NCI-H345 treated with DMSO at 0.1 percent for 48 hours (cell line): ENCODE results near the gene IRS2.

ENCODE experiments used
- DNase-seq: peaks from one replicate; lab custom pipeline; 2025; ENCODE audit not compliant: unreplicated experiment; lab: John Stamatoyannopoulos, UW

IRS2 gene

GRCh38 chr13:109782066-109782822 is 4.1 kb downstream of the IRS2 start:
- DNase-seq = no peak

GRCh38 chr13:109781384-109782065 is 4.9 kb downstream of the IRS2 start:
- no peak for DNase-seq

GRCh38 chr13:109780845-109781383 is 5.5 kb downstream of the IRS2 start:
- DNase-seq = peak; percentile 6

- DNase-seq = no peak
Observed at GRCh38 chr13:109779876-109780510, 6.4 kb downstream of the IRS2 start.

GRCh38 chr13:109779074-109779473 is 7.3 kb downstream of the IRS2 start:
- DNase-seq = no peak

GRCh38 chr13:109778102-109778542 is 8.3 kb downstream of the IRS2 start:
- DNase-seq = no peak

- no peak for DNase-seq
Observed at GRCh38 chr13:109776575-109776974, 9.8 kb downstream of the IRS2 start.

GRCh38 chr13:109773786-109774185 is 12.6 kb downstream of the IRS2 start:
- no peak for DNase-seq

- no peak for DNase-seq
Observed at GRCh38 chr13:109773276-109773675, 13.1 kb downstream of the IRS2 start.

GRCh38 chr13:109771926-109772325 is 14.5 kb downstream of the IRS2 start:
- no peak for DNase-seq

- no peak for DNase-seq
Observed at GRCh38 chr13:109770436-109770835, 15.9 kb downstream of the IRS2 start.

GRCh38 chr13:109769921-109770320 is 16.5 kb downstream of the IRS2 start:
- DNase-seq = no peak

- DNase-seq = no peak
Observed at GRCh38 chr13:109769275-109769674, 17.1 kb downstream of the IRS2 start.

- DNase-seq = no peak
Observed at GRCh38 chr13:109768616-109769015, 17.8 kb downstream of the IRS2 start.

- no peak for DNase-seq
Observed at GRCh38 chr13:109768176-109768575, 18.2 kb downstream of the IRS2 start.

- no peak for DNase-seq
Observed at GRCh38 chr13:109767023-109767422, 19.4 kb downstream of the IRS2 start.

- no peak for DNase-seq
Observed at GRCh38 chr13:109764470-109765291, 21.7 kb downstream of the IRS2 start.

- DNase-seq = no peak
Observed at GRCh38 chr13:109764045-109764444, 22.3 kb downstream of the IRS2 start.

- DNase-seq = no peak
Observed at GRCh38 chr13:109762791-109763190, 23.6 kb downstream of the IRS2 start.

- DNase-seq = no peak
Observed at GRCh38 chr13:109761695-109762094, 24.7 kb downstream of the IRS2 start.

- DNase-seq = no peak
Observed at GRCh38 chr13:109760951-109761350, 25.4 kb downstream of the IRS2 start.
